SK-N-SH treated with all-trans-retinoic acid at 6 μM for 48 hours (cell line): ENCODE results near the gene CD3E.

ENCODE experiments used
- ARNTL ChIP-seq: fragments of 450-650 bp; formaldehyde crosslinking; IDR thresholded peaks from 2 replicates; pipeline ENCODE4 v1.5.0; 2020; ENCODE audit warnings: low read depth, mild to moderate bottlenecking, moderate library complexity, borderline replicate concordance
- ESRRG ChIP-seq: fragments of 250-450 bp; sonication (Bioruptor Pico); IDR thresholded peaks from 2 replicates; pipeline ENCODE4 v1.6.1; 2021; ENCODE audit warnings: mild to moderate bottlenecking
- PPARA ChIP-seq: fragments of 250-450 bp; sonication (Bioruptor Pico); IDR thresholded peaks from 2 replicates; pipeline ENCODE4 v1.5.0; 2020; ENCODE audit warnings: mild to moderate bottlenecking, borderline replicate concordance
- SNAI2 ChIP-seq: fragments of 250-450 bp; sonication (Bioruptor Pico); IDR thresholded peaks from 2 replicates; pipeline ENCODE4 v1.5.0; 2020; ENCODE audit warnings: mild to moderate bottlenecking, moderate library complexity
- ZFP3 ChIP-seq: fragments of 250-450 bp; sonication (Bioruptor Pico); IDR thresholded peaks from 2 replicates; pipeline ENCODE4 v1.5.0; 2020; ENCODE audit warnings: mild to moderate bottlenecking, moderate library complexity
- ZFP30 ChIP-seq: fragments of 450-650 bp; formaldehyde crosslinking; IDR thresholded peaks from 2 replicates; pipeline ENCODE4 v1.5.0; 2022; ENCODE audit warnings: mild to moderate bottlenecking, moderate library complexity
- ZNF565 ChIP-seq: fragments of 450-650 bp; formaldehyde crosslinking; conservative IDR thresholded peaks from 2 replicates; pipeline ENCODE4 v1.5.0; 2020; ENCODE audit warnings: low read depth, mild to moderate bottlenecking, moderate library complexity
- ZNF8 ChIP-seq: fragments of 450-650 bp; formaldehyde crosslinking; IDR thresholded peaks from 2 replicates; pipeline ENCODE4 v1.5.0; 2020; ENCODE audit warnings: mild to moderate bottlenecking, moderate library complexity
- TF ChIP-seq, protein P1 (sequence below): fragments of 250-450 bp; sonication (Bioruptor Pico); IDR thresholded peaks from 2 replicates; pipeline ENCODE4 v1.8.0; 2020; ENCODE audit warnings: mild to moderate bottlenecking, moderate library complexity, borderline replicate concordance
- TF ChIP-seq, protein P2 (sequence below): fragments of 250-450 bp; sonication (Bioruptor Pico); IDR thresholded peaks from 2 replicates; pipeline ENCODE4 v1.5.1; 2021; ENCODE audit warnings: mild to moderate bottlenecking, moderate library complexity

DNA sequence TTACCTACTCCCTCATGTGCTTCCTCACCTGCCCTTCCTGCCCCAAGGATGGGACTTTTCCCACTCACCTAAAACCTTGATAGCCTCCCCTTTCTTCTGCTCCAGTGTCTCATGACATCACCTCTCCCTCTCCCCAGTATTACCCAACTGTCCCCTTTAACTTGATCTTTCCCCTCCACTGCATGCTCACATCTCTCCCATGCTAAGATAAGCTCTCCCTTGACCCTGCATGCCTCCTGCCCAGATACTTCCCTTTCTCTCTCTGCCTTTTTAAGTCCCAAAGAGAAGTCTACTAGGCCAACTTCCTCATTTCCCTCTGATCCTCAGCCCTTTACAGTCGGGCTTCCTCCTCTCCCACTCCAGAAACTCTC, 14.8 kb downstream of the CD3E start:
- TF ChIP-seq ZFP3 (CRISPR knock-in tag): no peak
- no peak for TF ChIP-seq PPARA (CRISPR knock-in tag)
- no peak for TF ChIP-seq ZFP30
- TF ChIP-seq, protein P1, sequence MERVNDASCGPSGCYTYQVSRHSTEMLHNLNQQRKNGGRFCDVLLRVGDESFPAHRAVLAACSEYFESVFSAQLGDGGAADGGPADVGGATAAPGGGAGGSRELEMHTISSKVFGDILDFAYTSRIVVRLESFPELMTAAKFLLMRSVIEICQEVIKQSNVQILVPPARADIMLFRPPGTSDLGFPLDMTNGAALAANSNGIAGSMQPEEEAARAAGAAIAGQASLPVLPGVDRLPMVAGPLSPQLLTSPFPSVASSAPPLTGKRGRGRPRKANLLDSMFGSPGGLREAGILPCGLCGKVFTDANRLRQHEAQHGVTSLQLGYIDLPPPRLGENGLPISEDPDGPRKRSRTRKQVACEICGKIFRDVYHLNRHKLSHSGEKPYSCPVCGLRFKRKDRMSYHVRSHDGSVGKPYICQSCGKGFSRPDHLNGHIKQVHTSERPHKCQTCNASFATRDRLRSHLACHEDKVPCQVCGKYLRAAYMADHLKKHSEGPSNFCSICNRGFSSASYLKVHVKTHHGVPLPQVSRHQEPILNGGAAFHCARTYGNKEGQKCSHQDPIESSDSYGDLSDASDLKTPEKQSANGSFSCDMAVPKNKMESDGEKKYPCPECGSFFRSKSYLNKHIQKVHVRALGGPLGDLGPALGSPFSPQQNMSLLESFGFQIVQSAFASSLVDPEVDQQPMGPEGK (CRISPR knock-in tag): no peak
- TF ChIP-seq ZNF8: no peak
- TF ChIP-seq, protein P2, sequence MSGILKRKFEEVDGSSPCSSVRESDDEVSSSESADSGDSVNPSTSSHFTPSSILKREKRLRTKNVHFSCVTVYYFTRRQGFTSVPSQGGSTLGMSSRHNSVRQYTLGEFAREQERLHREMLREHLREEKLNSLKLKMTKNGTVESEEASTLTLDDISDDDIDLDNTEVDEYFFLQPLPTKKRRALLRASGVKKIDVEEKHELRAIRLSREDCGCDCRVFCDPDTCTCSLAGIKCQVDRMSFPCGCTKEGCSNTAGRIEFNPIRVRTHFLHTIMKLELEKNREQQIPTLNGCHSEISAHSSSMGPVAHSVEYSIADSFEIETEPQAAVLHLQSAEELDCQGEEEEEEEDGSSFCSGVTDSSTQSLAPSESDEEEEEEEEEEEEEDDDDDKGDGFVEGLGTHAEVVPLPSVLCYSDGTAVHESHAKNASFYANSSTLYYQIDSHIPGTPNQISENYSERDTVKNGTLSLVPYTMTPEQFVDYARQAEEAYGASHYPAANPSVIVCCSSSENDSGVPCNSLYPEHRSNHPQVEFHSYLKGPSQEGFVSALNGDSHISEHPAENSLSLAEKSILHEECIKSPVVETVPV: no peak
- no peak for TF ChIP-seq ARNTL
- TF ChIP-seq SNAI2 (CRISPR knock-in tag): no peak
- TF ChIP-seq ZNF565 (CRISPR knock-in tag): no peak
- no peak for TF ChIP-seq ESRRG (CRISPR knock-in tag)
